GM19372 (cell line): ENCODE data around the gene GADL1.

ENCODE experiments used
- ATAC-seq: cut with Tn5 transposase; IDR thresholded peaks from one replicate; pipeline ENCODE4 v1.9.1; 2021; ENCODE audit warnings: mild to moderate bottlenecking, low read depth, moderate library complexity; ENCODE audit not compliant: unreplicated experiment

Gene GADL1

GRCh38 chr3:30894521-30895251 is at the start of gene GADL1:
Gene GADL1 (minus strand): TSS chr3:30894661. CDS start chr3:30894614, 47 bp downstream.
- no peak for ATAC-seq

- ATAC-seq: no peak
Measured at GRCh38 chr3:30944124-30944523, 49.7 kb upstream of the GADL1 start.

GRCh38 chr3:30943206-30943605 is 48.7 kb upstream of the GADL1 start:
- no peak for ATAC-seq

GRCh38 chr3:30941342-30941741 is 46.9 kb upstream of the GADL1 start:
- no peak for ATAC-seq

- ATAC-seq: no peak
Measured at GRCh38 chr3:30940740-30941139, 46.3 kb upstream of the GADL1 start.

GRCh38 chr3:30934208-30934550 is 39.7 kb upstream of the GADL1 start:
- no peak for ATAC-seq

GRCh38 chr3:30933478-30934207 is 39.2 kb upstream of the GADL1 start:
- ATAC-seq: no peak

GRCh38 chr3:30932513-30933098 is 38.1 kb upstream of the GADL1 start:
- ATAC-seq: no peak

- no peak for ATAC-seq
Measured at GRCh38 chr3:30924763-30925162, 30.3 kb upstream of the GADL1 start.

GRCh38 chr3:30919564-30919963 is 25.1 kb upstream of the GADL1 start:
- no peak for ATAC-seq

- no peak for ATAC-seq
Measured at GRCh38 chr3:30918761-30919160, 24.3 kb upstream of the GADL1 start.

- ATAC-seq: no peak
Measured at GRCh38 chr3:30915782-30916181, 21.3 kb upstream of the GADL1 start.

GRCh38 chr3:30914696-30915095 is 20.2 kb upstream of the GADL1 start:
- ATAC-seq: no peak

- ATAC-seq: no peak
Measured at GRCh38 chr3:30913176-30913575, 18.7 kb upstream of the GADL1 start.

GRCh38 chr3:30912301-30912700 is 17.8 kb upstream of the GADL1 start:
- no peak for ATAC-seq

GRCh38 chr3:30908456-30909037 is 14.1 kb upstream of the GADL1 start:
- no peak for ATAC-seq

GRCh38 chr3:30904996-30905395 is 10.5 kb upstream of the GADL1 start:
- ATAC-seq: no peak

- ATAC-seq: no peak
Measured at GRCh38 chr3:30895329-30895728, 868 bp upstream of the GADL1 start.

- no peak for ATAC-seq
Measured at GRCh38 chr3:30893678-30894325, 659 bp downstream of the GADL1 start.

- no peak for ATAC-seq
Measured at GRCh38 chr3:30890907-30891306, 3.6 kb downstream of the GADL1 start.

GRCh38 chr3:30886888-30887287 is 7.6 kb downstream of the GADL1 start:
- ATAC-seq: no peak
